GM18873 (cell line): Measurements from ENCODE around the gene TUBA8.
"Not testable (repeated sequence)": the region's sequence is repeated elsewhere in the genome, so short reads cannot be mapped to it uniquely, and the experiment has no call there.

Source experiments
- ATAC-seq: cut with Tn5 transposase; IDR thresholded peaks from one replicate; pipeline ENCODE4 v1.9.1; 2021; ENCODE audit warnings: mild to moderate bottlenecking, moderate library complexity, moderate number of reproducible peaks; ENCODE audit not compliant: unreplicated experiment, low FRiP score

Gene TUBA8

GRCh38 chr22:18104566-18104965 is 6.0 kb upstream of the TUBA8 start:
- no peak for ATAC-seq

GRCh38 chr22:18105981-18106380 is 4.6 kb upstream of the TUBA8 start:
- not testable (repeated sequence) for ATAC-seq

- ATAC-seq = not testable (repeated sequence)
Observed at GRCh38 chr22:18106550-18107341, 3.9 kb upstream of the TUBA8 start.

- ATAC-seq = no peak
Observed at GRCh38 chr22:18108187-18108586, 2.4 kb upstream of the TUBA8 start.

- no peak for ATAC-seq
Observed at GRCh38 chr22:18109410-18110193, 1.0 kb upstream of the TUBA8 start.

GRCh38 chr22:18110954-18111758 is 547 bp downstream of the TUBA8 start:
- ATAC-seq = no peak

- ATAC-seq = no peak
Observed at GRCh38 chr22:18111759-18112330, 1.2 kb downstream of the TUBA8 start.

- ATAC-seq = no peak
Observed at GRCh38 chr22:18112440-18112839, 1.8 kb downstream of the TUBA8 start.

- ATAC-seq = no peak
Observed at GRCh38 chr22:18113680-18114394, 3.2 kb downstream of the TUBA8 start.

- no peak for ATAC-seq
Observed at GRCh38 chr22:18114495-18114894, 3.9 kb downstream of the TUBA8 start.

GRCh38 chr22:18114976-18115652 is 4.5 kb downstream of the TUBA8 start:
- no peak for ATAC-seq

- ATAC-seq = no peak
Observed at GRCh38 chr22:18115906-18116371, 5.3 kb downstream of the TUBA8 start.

GRCh38 chr22:18116634-18117033 is 6.0 kb downstream of the TUBA8 start:
- no peak for ATAC-seq

- ATAC-seq = no peak
Observed at GRCh38 chr22:18118345-18118915, 7.8 kb downstream of the TUBA8 start.

- ATAC-seq = no peak
Observed at GRCh38 chr22:18119409-18120110, 9.0 kb downstream of the TUBA8 start.

- ATAC-seq = no peak
Observed at GRCh38 chr22:18120857-18121256, 10.2 kb downstream of the TUBA8 start.

GRCh38 chr22:18121506-18121905 is 10.9 kb downstream of the TUBA8 start:
- ATAC-seq = no peak

- ATAC-seq = no peak
Observed at GRCh38 chr22:18121954-18122554, 11.4 kb downstream of the TUBA8 start.
